GM20431 (cell line): Measurements from ENCODE around the gene CYSLTR2.
"Not testable (repeated sequence)": the region's sequence is repeated elsewhere in the genome, so short reads cannot be mapped to it uniquely, and the experiment has no call there.

ENCODE experiments used
- in situ Hi-C: fragments of 300-500 bp; cut with MseI, MboI; formaldehyde crosslinking; loops from one replicate; pipeline ENCODE4 v1.15.0; 2020; ENCODE audit warnings: low sequenced_read_pairs; ENCODE audit not compliant: unreplicated experiment

The CYSLTR2 gene

GRCh38 chr13:48682436-48682835 is 28.7 kb downstream of the CYSLTR2 start:
- in situ Hi-C loops, result no loop called here

- in situ Hi-C loops, result no loop called here
Observed at GRCh38 chr13:48686636-48687210, 33.0 kb downstream of the CYSLTR2 start.

- in situ Hi-C loops, result no loop called here
Observed at GRCh38 chr13:48687249-48687648, 33.5 kb downstream of the CYSLTR2 start.

GRCh38 chr13:48693998-48694397 is 40.3 kb downstream of the CYSLTR2 start:
- in situ Hi-C loops, result no loop called here

GRCh38 chr13:48695776-48696175 is 42.0 kb downstream of the CYSLTR2 start:
- in situ Hi-C loops, result no loop called here

GRCh38 chr13:48696676-48697075 is 42.9 kb downstream of the CYSLTR2 start:
- in situ Hi-C loops, result not testable (repeated sequence)

GRCh38 chr13:48707405-48707804 is 53.7 kb downstream of the CYSLTR2 start:
- in situ Hi-C loops, result no loop called here

GRCh38 chr13:48708764-48709163 is 55.0 kb downstream of the CYSLTR2 start:
- in situ Hi-C loops, result no loop called here

GRCh38 chr13:48709213-48709612 is 55.5 kb downstream of the CYSLTR2 start:
- in situ Hi-C loops, result no loop called here

GRCh38 chr13:48710160-48710559 is 56.4 kb downstream of the CYSLTR2 start:
- in situ Hi-C loops, result no loop called here

GRCh38 chr13:48712141-48712540 is 58.4 kb downstream of the CYSLTR2 start:
- in situ Hi-C loops, result no loop called here

- in situ Hi-C loops, result no loop called here
Observed at GRCh38 chr13:48715977-48716376, 62.2 kb downstream of the CYSLTR2 start.

- in situ Hi-C loops, result no loop called here
Observed at GRCh38 chr13:48720621-48721020, 66.9 kb downstream of the CYSLTR2 start.

- in situ Hi-C loops, result no loop called here
Observed at GRCh38 chr13:48723168-48723567, 69.4 kb downstream of the CYSLTR2 start.

- in situ Hi-C loops, result no loop called here
Observed at GRCh38 chr13:48725271-48725670, 71.5 kb downstream of the CYSLTR2 start.

GRCh38 chr13:48726711-48727110 is 73.0 kb downstream of the CYSLTR2 start:
- in situ Hi-C loops, result no loop called here

- in situ Hi-C loops, result no loop called here
Observed at GRCh38 chr13:48727241-48728011, 73.7 kb downstream of the CYSLTR2 start.

GRCh38 chr13:48728226-48728625 is 74.5 kb downstream of the CYSLTR2 start:
- in situ Hi-C loops, result no loop called here

- in situ Hi-C loops, result no loop called here
Observed at GRCh38 chr13:48728876-48729275, 75.1 kb downstream of the CYSLTR2 start.

GRCh38 chr13:48729856-48730255 is 76.1 kb downstream of the CYSLTR2 start:
- in situ Hi-C loops, result no loop called here

- in situ Hi-C loops, result no loop called here
Observed at GRCh38 chr13:48731001-48731658, 77.4 kb downstream of the CYSLTR2 start.
